GM18873 (cell line): ENCODE results near the gene PPM1B.
"Not testable (repeated sequence)": the region's sequence is repeated elsewhere in the genome, so short reads cannot be mapped to it uniquely, and the experiment has no call there.

Experiments
- ATAC-seq: cut with Tn5 transposase; IDR thresholded peaks from one replicate; pipeline ENCODE4 v1.9.1; 2021; ENCODE audit warnings: mild to moderate bottlenecking, moderate library complexity, moderate number of reproducible peaks; ENCODE audit not compliant: unreplicated experiment, low FRiP score

Gene PPM1B

DNA sequence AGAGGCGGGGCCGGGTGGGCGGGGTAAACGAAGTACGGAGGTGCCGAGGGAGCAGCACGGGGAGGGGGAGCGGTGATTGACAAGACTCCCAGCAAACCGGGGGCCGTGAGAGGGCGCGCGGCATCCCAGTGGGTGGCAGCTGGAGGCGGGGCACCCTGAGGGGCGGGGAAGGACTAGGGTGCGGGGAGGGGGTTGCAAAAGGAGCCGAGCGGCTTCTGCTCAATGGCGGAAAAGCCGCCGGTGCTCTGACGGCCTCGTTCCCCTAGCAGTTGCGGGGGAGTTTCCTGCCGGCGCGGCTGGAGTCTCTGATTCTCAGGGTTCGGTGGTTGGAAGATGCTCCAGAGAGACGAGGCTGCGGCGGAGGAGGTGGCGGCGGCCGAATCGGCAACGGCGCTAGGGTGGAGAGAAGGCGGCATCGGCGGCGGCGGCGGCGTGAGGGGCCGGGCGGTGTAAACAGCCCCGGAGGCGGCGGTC is at the start of gene PPM1B:
TSS of gene PPM1B (plus strand) at position 195 of the 474 bp plus-strand sequence. CDS start 32,325 bp downstream, outside the sequence.
- ATAC-seq, result no peak

DNA sequence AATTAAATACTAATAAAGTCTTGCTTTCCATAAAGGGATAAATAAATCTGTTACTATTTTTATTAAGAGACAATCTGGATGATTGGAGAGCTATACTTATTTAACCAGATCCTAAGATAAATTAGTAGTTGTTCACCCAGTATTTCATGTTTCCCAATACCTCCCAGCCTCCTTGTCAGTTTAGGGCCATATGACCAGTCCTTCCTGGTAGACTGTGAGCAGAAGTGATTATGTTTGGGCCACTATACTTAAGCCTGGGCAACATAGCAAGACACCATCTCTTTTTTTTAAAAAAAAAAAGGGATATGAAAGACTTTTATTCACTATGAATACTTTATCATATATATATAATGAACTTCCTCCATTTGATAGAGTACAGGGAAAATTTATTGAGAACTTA is 48.8 kb upstream of the PPM1B start:
- no peak for ATAC-seq

- ATAC-seq, result no peak
These were observed 48.2 kb upstream of the PPM1B start for GRCh38 chr2:44120428-44120827.

- ATAC-seq, result no peak
These were observed 46.8 kb upstream of the PPM1B start for GRCh38 chr2:44121899-44122298.

GRCh38 chr2:44124500-44124899 is 44.2 kb upstream of the PPM1B start:
- no peak for ATAC-seq

- ATAC-seq, result no peak
These were observed 42.4 kb upstream of the PPM1B start for GRCh38 chr2:44126106-44126797.

- ATAC-seq, result no peak
These were observed 38.2 kb upstream of the PPM1B start for GRCh38 chr2:44130441-44130840.

- no peak for ATAC-seq
These were observed 37.5 kb upstream of the PPM1B start for GRCh38 chr2:44131177-44131576.

GRCh38 chr2:44133602-44134001 is 35.1 kb upstream of the PPM1B start:
- ATAC-seq, result not testable (repeated sequence)

- no peak for ATAC-seq
These were observed 33.8 kb upstream of the PPM1B start for GRCh38 chr2:44134848-44135247.

DNA sequence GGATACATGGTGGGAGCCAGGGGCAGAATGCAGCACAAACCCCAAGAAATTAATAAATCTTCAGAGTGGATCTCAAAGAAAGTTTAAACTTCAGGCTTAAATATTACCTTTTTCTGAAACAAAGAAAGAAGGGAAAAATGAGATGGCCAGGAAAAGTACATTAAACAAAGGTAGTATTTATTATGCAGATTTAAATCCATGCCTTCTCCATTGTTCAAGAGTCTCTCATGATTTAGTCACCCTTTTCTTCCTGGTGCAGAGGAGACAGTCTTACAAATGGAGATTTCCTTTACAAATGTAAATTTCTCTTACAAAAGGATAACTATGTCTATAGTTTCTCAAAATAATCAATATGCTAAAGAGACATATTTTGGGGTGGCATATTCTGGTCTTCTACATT is 33.4 kb upstream of the PPM1B start:
- ATAC-seq, result no peak

DNA sequence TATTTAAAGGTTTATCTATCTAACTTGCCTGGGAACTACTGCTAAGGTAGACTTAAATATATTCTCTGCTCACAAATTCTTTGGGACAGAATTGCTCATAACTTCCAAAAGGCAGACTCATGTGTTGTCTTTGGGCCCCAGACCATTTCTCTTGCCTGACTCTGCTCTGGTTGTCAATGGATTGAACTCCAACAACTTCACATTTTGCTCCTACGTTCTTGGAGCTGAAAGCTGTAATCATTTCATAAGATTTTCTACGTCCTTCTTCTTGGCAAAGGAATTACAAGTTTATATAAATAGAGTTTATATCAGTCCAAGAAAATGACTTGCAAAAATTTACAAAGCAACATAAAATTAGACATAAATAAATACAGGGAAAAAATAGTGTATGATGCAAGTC is 32.9 kb upstream of the PPM1B start:
- ATAC-seq, result no peak

- no peak for ATAC-seq
These were observed 32.4 kb upstream of the PPM1B start for GRCh38 chr2:44136252-44136651.

GRCh38 chr2:44137048-44137447 is 31.6 kb upstream of the PPM1B start:
- no peak for ATAC-seq

DNA sequence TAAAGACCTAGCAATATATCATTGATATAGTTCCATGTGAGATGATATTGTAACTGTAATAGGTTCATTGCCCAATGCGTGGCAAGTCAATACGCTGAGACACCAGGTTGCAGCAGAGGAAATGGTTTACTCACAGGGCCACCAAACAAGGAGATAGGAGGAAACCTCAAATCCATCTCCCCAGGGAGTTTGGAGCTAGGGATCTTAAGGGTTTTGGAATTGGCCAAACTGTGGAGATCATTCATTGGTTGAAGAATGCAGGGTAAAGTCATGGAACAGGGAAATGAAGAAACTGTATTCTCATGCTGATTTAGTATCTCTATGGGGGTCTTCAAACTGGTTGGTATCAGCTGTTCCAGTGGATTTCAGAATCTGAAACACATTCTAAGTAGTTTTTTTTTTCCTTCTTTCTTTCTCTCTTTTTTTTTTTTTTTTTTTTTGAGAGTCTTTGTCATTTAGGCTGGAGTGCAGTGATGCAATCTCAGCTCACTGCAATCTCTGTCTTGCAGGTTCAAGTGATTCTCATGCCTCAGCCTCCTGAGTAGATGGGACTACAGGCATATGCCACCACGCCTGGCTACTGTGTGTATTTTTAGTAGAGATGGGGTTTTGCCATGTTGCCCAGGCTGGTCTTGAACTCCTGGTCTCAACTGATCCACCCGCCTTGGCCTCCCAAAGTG is 30.7 kb upstream of the PPM1B start:
- no peak for ATAC-seq

- ATAC-seq, result no peak
These were observed 28.9 kb upstream of the PPM1B start for GRCh38 chr2:44139741-44140140.

GRCh38 chr2:44142306-44142705 is 26.4 kb upstream of the PPM1B start:
- ATAC-seq, result no peak

GRCh38 chr2:44143701-44144100 is 25.0 kb upstream of the PPM1B start:
- ATAC-seq, result no peak

GRCh38 chr2:44148999-44149398 is 19.7 kb upstream of the PPM1B start:
- no peak for ATAC-seq

GRCh38 chr2:44150473-44150872 is 18.2 kb upstream of the PPM1B start:
- ATAC-seq, result no peak

DNA sequence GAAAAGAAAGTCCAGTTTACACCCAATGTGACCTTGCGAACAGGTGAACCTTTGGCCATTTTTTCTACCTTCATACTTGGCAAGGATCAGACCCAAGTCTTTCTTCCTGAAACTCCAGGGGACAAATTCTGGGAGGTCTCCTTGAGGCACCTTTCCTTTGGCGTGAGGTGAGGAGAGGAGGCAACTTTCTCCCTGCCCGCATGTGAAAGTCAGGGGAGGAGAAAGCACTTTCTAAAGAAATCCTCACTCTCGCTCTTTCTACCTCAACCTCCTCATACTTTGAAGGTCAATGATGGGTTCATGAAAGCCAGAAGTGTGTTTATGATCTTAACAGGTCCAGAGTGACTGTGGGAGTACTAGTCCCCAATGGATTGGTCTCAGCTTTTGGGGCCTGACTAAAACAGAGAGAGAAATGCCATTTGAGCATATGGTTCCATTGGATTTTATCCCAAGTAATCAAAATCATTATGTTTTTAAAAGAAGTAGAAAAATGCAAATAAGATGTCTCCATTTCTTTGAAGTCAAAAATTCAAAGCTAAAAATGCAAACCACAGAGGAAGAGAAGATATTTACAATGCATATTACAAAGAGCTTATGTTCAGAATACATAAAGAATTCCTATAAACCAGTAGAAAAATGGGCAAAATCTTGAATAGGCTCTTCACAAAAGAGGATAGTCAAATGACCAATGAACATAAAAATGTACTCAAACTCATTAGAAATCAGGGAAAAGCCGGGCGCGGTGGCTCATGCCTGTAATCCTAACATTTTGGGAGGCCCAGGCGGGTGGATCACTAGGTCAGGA is 15.6 kb upstream of the PPM1B start:
- no peak for ATAC-seq
